ENCODE data around the gene STXBP1. TPM values are rescaled to one million over a fixed set of nuclear protein-coding genes. Genes with fewer than 3 reads are reported as not detected.

Gene STXBP1
- total and polyA plus RNA-seq, 2 donors (not counting 3 experiments of a cell fraction or from before 2014, with no cell fraction given) = 18.8 to 51.3 TPM

GRCh38 chr9:127711226-127711701 lies 99.2 kb downstream of the STXBP1 start:
- Histone ChIP-seq H3K27me3 (ENCODE audit: control insufficient read depth in 2 of 2, insufficient read depth in 2 of 2, low read length in 2 of 2) (no peaks in the 10 kb centered on the region), H2AFZ (ENCODE audit: low read depth, low read length) (no peak overlapping the region), H3K4me3 (replicated peaks in 1 of 3; ENCODE audit: insufficient read depth in 1 of 3, low read depth in 1 of 3, low read length in 3 of 3) (no peak overlapping the region), H3K4me2 (ENCODE audit: insufficient read depth, low read length) (no peak overlapping the region), H3K27ac (ENCODE audit: insufficient read depth, low read depth, low read length) (no peak overlapping the region), H3K4me1 (ENCODE audit: control insufficient read depth, extremely low read depth, insufficient read depth, low read length) (peaks cover 5% of the 10 kb centered on the region), H3K9me3 (replicated peaks; ENCODE audit: control insufficient read depth, insufficient read depth, low read length) (no peaks in the 10 kb centered on the region), H3K9ac (replicated peaks; ENCODE audit: extremely low read depth, insufficient read depth, low read length) (no peak overlapping the region), H3K79me2 (ENCODE audit: control insufficient read depth, insufficient read depth, low read length) (peaks cover 5% of the 10 kb centered on the region), H3K36me3 (ENCODE audit: control insufficient read depth in 2 of 2, extremely low read depth in 1 of 2, insufficient read depth in 2 of 2, low read length in 2 of 2) (no peaks in the 10 kb centered on the region), H4K20me1 (replicated peaks; ENCODE audit: control insufficient read depth, extremely low read depth, insufficient read depth, low read length) (no peaks in the 10 kb centered on the region), H3K9me1 (replicated peaks; ENCODE audit: control insufficient read depth, extremely low read depth, insufficient read depth, low read length) (no peaks in the 10 kb centered on the region)
- BruUV-seq (replicated peaks) = no TSS peak
- dilution Hi-C loops (cut with MboI; ENCODE audit: extremely low pct_ligation_motif_present, low sequenced_read_pairs) (no loop called here), intact Hi-C loops (cut with micrococcal nuclease) (no loop called here)
- POLR2A ChIA-PET = interaction anchor here (0.5 kb wide), 1 partner anchor 184 kb away, joined by 4 read pairs; no protein-coding TSS in a partner anchor
- TF ChIP-seq POLR2A (IDR thresholded peaks at IDR 0.05; ENCODE audit: low read depth, low read length) (no peak), JUN (IDR thresholded peaks at IDR 0.05; ENCODE audit: borderline replicate concordance, insufficient read depth, insufficient read length, low read depth) (no peak), POLR2AphosphoS5 (IDR thresholded peaks at IDR 0.05; ENCODE audit: insufficient read depth, low read depth, low read length) (no peak), MYC (IDR thresholded peaks at IDR 0.05; ENCODE audit: low read depth, low read length) (no peak), EZH2 (IDR thresholded peaks at IDR 0.05; ENCODE audit: borderline replicate concordance, low read depth, low read length, severe bottlenecking) (no peak), GATA2 (IDR thresholded peaks at IDR 0.05; ENCODE audit: insufficient read depth, insufficient read length, low read depth, low read length) (no peak), FOS (IDR thresholded peaks at IDR 0.05; ENCODE audit: borderline replicate concordance, insufficient read depth, low read length) (no peak), CTCF (IDR thresholded peaks at IDR 0.05; ENCODE audit: extremely low read depth in 1 of 2, insufficient read depth in 1 of 2, low read depth in 1 of 2, low read length in 2 of 2) (no peak)
- TF ChIP-seq, protein P1, sequence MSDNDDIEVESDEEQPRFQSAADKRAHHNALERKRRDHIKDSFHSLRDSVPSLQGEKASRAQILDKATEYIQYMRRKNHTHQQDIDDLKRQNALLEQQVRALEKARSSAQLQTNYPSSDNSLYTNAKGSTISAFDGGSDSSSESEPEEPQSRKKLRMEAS (IDR thresholded peaks at IDR 0.05; ENCODE audit: insufficient read depth, insufficient read length) = no peak
- no peak for FAIRE-seq
- CTCF ChIA-PET = interaction anchor here (3.3 kb wide), 1 partner anchor 23 kb away, joined by 9 read pairs; the partner anchor contains the start of gene TOR2A
- DNase-seq (ENCODE audit: low read depth, low spot score) = no peak

Data from endothelial cell of umbilical vein (primary cell).